ENCODE results near the gene NTMT2.
"Not testable (repeated sequence)": the region's sequence is repeated elsewhere in the genome, so short reads cannot be mapped to it uniquely, and the experiment has no call there.

The NTMT2 gene

GRCh38 chr1:170145770-170146676 lies at the start of gene NTMT2:
TSS of gene NTMT2 (plus strand) at chr1:170145959. CDS start at chr1:170146108, 149 bp downstream.
- H3K27ac ChIP-seq (ENCODE audit: low read depth in 2 of 2, low read length in 2 of 2): no peak within 1 kb of the TSS
- no peak within 1 kb of the TSS for H3K9ac ChIP-seq (ENCODE audit: low read depth in 1 of 2, low read length in 2 of 2)
- H3K27me3 ChIP-seq (ENCODE audit: control insufficient read depth in 2 of 2, insufficient read depth in 2 of 2, low read length in 2 of 2): no peaks in the 10 kb centered on the region
- no peaks in the 10 kb centered on the region for H3K4me1 ChIP-seq (ENCODE audit: control insufficient read depth in 2 of 2, insufficient read depth in 2 of 2, low read length in 2 of 2)
- H3K4me3 ChIP-seq (ENCODE audit: low read length in 2 of 2): no peak within 1 kb of the TSS
- no peaks in the 10 kb centered on the region for H3K36me3 ChIP-seq (ENCODE audit: control insufficient read depth in 2 of 2, insufficient read depth in 2 of 2, low read length in 2 of 2)
- H3K9me3 ChIP-seq (ENCODE audit: control insufficient read depth in 2 of 2, low read length in 2 of 2): no peaks in the 10 kb centered on the region

GRCh38 chr1:170095976-170096748 lies 49.6 kb upstream of the NTMT2 start:
- H3K36me3 ChIP-seq (ENCODE audit: control insufficient read depth in 2 of 2, insufficient read depth in 2 of 2, low read length in 2 of 2): no peaks in the 10 kb centered on the region
- no peaks in the 10 kb centered on the region for H3K4me1 ChIP-seq (ENCODE audit: control insufficient read depth in 2 of 2, insufficient read depth in 2 of 2, low read length in 2 of 2)
- no peak overlapping the region for H3K4me3 ChIP-seq (ENCODE audit: low read length in 2 of 2)
- H3K9ac ChIP-seq (ENCODE audit: low read depth in 1 of 2, low read length in 2 of 2): no peak overlapping the region
- no peak overlapping the region for H3K27ac ChIP-seq (ENCODE audit: low read depth in 2 of 2, low read length in 2 of 2)
- H3K9me3 ChIP-seq (ENCODE audit: control insufficient read depth in 2 of 2, low read length in 2 of 2): no peaks in the 10 kb centered on the region
- no peaks in the 10 kb centered on the region for H3K27me3 ChIP-seq (ENCODE audit: control insufficient read depth in 2 of 2, insufficient read depth in 2 of 2, low read length in 2 of 2)

GRCh38 chr1:170096806-170097340 lies 48.9 kb upstream of the NTMT2 start:
- Histone ChIP-seq H3K9me3 (ENCODE audit: control insufficient read depth in 2 of 2, low read length in 2 of 2) (no peaks in the 10 kb centered on the region), H3K4me3 (ENCODE audit: low read length in 2 of 2) (no peak overlapping the region), H3K27ac (ENCODE audit: low read depth in 2 of 2, low read length in 2 of 2) (no peak overlapping the region), H3K4me1 (ENCODE audit: control insufficient read depth in 2 of 2, insufficient read depth in 2 of 2, low read length in 2 of 2) (no peaks in the 10 kb centered on the region), H3K9ac (ENCODE audit: low read depth in 1 of 2, low read length in 2 of 2) (no peak overlapping the region), H3K36me3 (ENCODE audit: control insufficient read depth in 2 of 2, insufficient read depth in 2 of 2, low read length in 2 of 2) (no peaks in the 10 kb centered on the region), H3K27me3 (ENCODE audit: control insufficient read depth in 2 of 2, insufficient read depth in 2 of 2, low read length in 2 of 2) (no peaks in the 10 kb centered on the region)

- H3K9ac ChIP-seq (ENCODE audit: low read depth in 1 of 2, low read length in 2 of 2): no peak overlapping the region
- peak overlapping the region in 1 of 2 donors; percentile 32 for H3K4me3 ChIP-seq (ENCODE audit: low read length in 2 of 2)
- no peaks in the 10 kb centered on the region for H3K36me3 ChIP-seq (ENCODE audit: control insufficient read depth in 2 of 2, insufficient read depth in 2 of 2, low read length in 2 of 2)
- H3K27ac ChIP-seq (ENCODE audit: low read depth in 2 of 2, low read length in 2 of 2): no peak overlapping the region
- H3K27me3 ChIP-seq (ENCODE audit: control insufficient read depth in 2 of 2, insufficient read depth in 2 of 2, low read length in 2 of 2): no peaks in the 10 kb centered on the region
- H3K4me1 ChIP-seq (ENCODE audit: control insufficient read depth in 2 of 2, insufficient read depth in 2 of 2, low read length in 2 of 2): no peaks in the 10 kb centered on the region
- H3K9me3 ChIP-seq (ENCODE audit: control insufficient read depth in 2 of 2, low read length in 2 of 2): no peaks in the 10 kb centered on the region
Measured at GRCh38 chr1:170097449-170097948, 48.3 kb upstream of the NTMT2 start.

GRCh38 chr1:170113140-170113539 lies 32.6 kb upstream of the NTMT2 start:
- H3K9ac ChIP-seq (ENCODE audit: low read depth in 1 of 2, low read length in 2 of 2); H3K4me3 ChIP-seq (ENCODE audit: low read length in 2 of 2); H3K4me1 ChIP-seq (ENCODE audit: control insufficient read depth in 2 of 2, insufficient read depth in 2 of 2, low read length in 2 of 2); H3K27ac ChIP-seq (ENCODE audit: low read depth in 2 of 2, low read length in 2 of 2); H3K27me3 ChIP-seq (ENCODE audit: control insufficient read depth in 2 of 2, insufficient read depth in 2 of 2, low read length in 2 of 2); H3K9me3 ChIP-seq (ENCODE audit: control insufficient read depth in 2 of 2, low read length in 2 of 2); H3K36me3 ChIP-seq (ENCODE audit: control insufficient read depth in 2 of 2, insufficient read depth in 2 of 2, low read length in 2 of 2): not testable (repeated sequence)

GRCh38 chr1:170114906-170115305 lies 30.9 kb upstream of the NTMT2 start:
- Histone ChIP-seq H3K4me3 (ENCODE audit: low read length in 2 of 2) (no peak overlapping the region), H3K9ac (ENCODE audit: low read depth in 1 of 2, low read length in 2 of 2) (no peak overlapping the region), H3K27me3 (ENCODE audit: control insufficient read depth in 2 of 2, insufficient read depth in 2 of 2, low read length in 2 of 2) (no peaks in the 10 kb centered on the region), H3K27ac (ENCODE audit: low read depth in 2 of 2, low read length in 2 of 2) (no peak overlapping the region), H3K36me3 (ENCODE audit: control insufficient read depth in 2 of 2, insufficient read depth in 2 of 2, low read length in 2 of 2) (no peaks in the 10 kb centered on the region), H3K9me3 (ENCODE audit: control insufficient read depth in 2 of 2, low read length in 2 of 2) (no peaks in the 10 kb centered on the region), H3K4me1 (ENCODE audit: control insufficient read depth in 2 of 2, insufficient read depth in 2 of 2, low read length in 2 of 2) (no peaks in the 10 kb centered on the region)

- H3K9ac ChIP-seq (ENCODE audit: low read depth in 1 of 2, low read length in 2 of 2): no peak overlapping the region
- H3K9me3 ChIP-seq (ENCODE audit: control insufficient read depth in 2 of 2, low read length in 2 of 2): no peaks in the 10 kb centered on the region
Measured at GRCh38 chr1:170122366-170122765, 23.4 kb upstream of the NTMT2 start.

GRCh38 chr1:170125269-170125668 lies 20.5 kb upstream of the NTMT2 start:
- no peaks in the 10 kb centered on the region for H3K36me3 ChIP-seq (ENCODE audit: control insufficient read depth in 2 of 2, insufficient read depth in 2 of 2, low read length in 2 of 2)
- H3K4me3 ChIP-seq (ENCODE audit: low read length in 2 of 2): no peak overlapping the region
- no peaks in the 10 kb centered on the region for H3K9me3 ChIP-seq (ENCODE audit: control insufficient read depth in 2 of 2, low read length in 2 of 2)
- no peaks in the 10 kb centered on the region for H3K27me3 ChIP-seq (ENCODE audit: control insufficient read depth in 2 of 2, insufficient read depth in 2 of 2, low read length in 2 of 2)
- H3K27ac ChIP-seq (ENCODE audit: low read depth in 2 of 2, low read length in 2 of 2): no peak overlapping the region
- no peak overlapping the region for H3K9ac ChIP-seq (ENCODE audit: low read depth in 1 of 2, low read length in 2 of 2)
- H3K4me1 ChIP-seq (ENCODE audit: control insufficient read depth in 2 of 2, insufficient read depth in 2 of 2, low read length in 2 of 2): no peaks in the 10 kb centered on the region

More at GRCh38 chr1:170122366-170122765, 23.4 kb upstream of the NTMT2 start:
- no peaks in the 10 kb centered on the region for H3K27me3 ChIP-seq (ENCODE audit: control insufficient read depth in 2 of 2, insufficient read depth in 2 of 2, low read length in 2 of 2)
- H3K27ac ChIP-seq (ENCODE audit: low read depth in 2 of 2, low read length in 2 of 2): no peak overlapping the region
- H3K4me3 ChIP-seq (ENCODE audit: low read length in 2 of 2): no peak overlapping the region
- no peaks in the 10 kb centered on the region for H3K4me1 ChIP-seq (ENCODE audit: control insufficient read depth in 2 of 2, insufficient read depth in 2 of 2, low read length in 2 of 2)
- no peaks in the 10 kb centered on the region for H3K36me3 ChIP-seq (ENCODE audit: control insufficient read depth in 2 of 2, insufficient read depth in 2 of 2, low read length in 2 of 2)

GRCh38 chr1:170126696-170127095 lies 19.1 kb upstream of the NTMT2 start:
- Histone ChIP-seq H3K4me3 (ENCODE audit: low read length in 2 of 2) (no peak overlapping the region), H3K27ac (ENCODE audit: low read depth in 2 of 2, low read length in 2 of 2) (no peak overlapping the region), H3K4me1 (ENCODE audit: control insufficient read depth in 2 of 2, insufficient read depth in 2 of 2, low read length in 2 of 2) (no peaks in the 10 kb centered on the region), H3K36me3 (ENCODE audit: control insufficient read depth in 2 of 2, insufficient read depth in 2 of 2, low read length in 2 of 2) (no peaks in the 10 kb centered on the region), H3K9ac (ENCODE audit: low read depth in 1 of 2, low read length in 2 of 2) (no peak overlapping the region), H3K9me3 (ENCODE audit: control insufficient read depth in 2 of 2, low read length in 2 of 2) (no peaks in the 10 kb centered on the region), H3K27me3 (ENCODE audit: control insufficient read depth in 2 of 2, insufficient read depth in 2 of 2, low read length in 2 of 2) (no peaks in the 10 kb centered on the region)

GRCh38 chr1:170131450-170131849 lies 14.3 kb upstream of the NTMT2 start:
- Histone ChIP-seq H3K36me3 (ENCODE audit: control insufficient read depth in 2 of 2, insufficient read depth in 2 of 2, low read length in 2 of 2) (no peaks in the 10 kb centered on the region), H3K27me3 (ENCODE audit: control insufficient read depth in 2 of 2, insufficient read depth in 2 of 2, low read length in 2 of 2) (no peaks in the 10 kb centered on the region), H3K27ac (ENCODE audit: low read depth in 2 of 2, low read length in 2 of 2) (no peak overlapping the region), H3K4me1 (ENCODE audit: control insufficient read depth in 2 of 2, insufficient read depth in 2 of 2, low read length in 2 of 2) (no peaks in the 10 kb centered on the region), H3K4me3 (ENCODE audit: low read length in 2 of 2) (no peak overlapping the region), H3K9ac (ENCODE audit: low read depth in 1 of 2, low read length in 2 of 2) (no peak overlapping the region), H3K9me3 (ENCODE audit: control insufficient read depth in 2 of 2, low read length in 2 of 2) (no peaks in the 10 kb centered on the region)

Data from mucosa of rectum (tissue), 2 donors.